Neural crest cell (in vitro differentiated cells): ENCODE results near the gene HOXB4. TPM values are rescaled to one million over a fixed set of nuclear protein-coding genes. Genes with fewer than 3 reads are reported as not detected.

Source experiments
- DNase-seq: peaks from one replicate; pipeline ENCODE4 v3.0.0; 2021; ENCODE audit warnings: low read depth, mixed read lengths, low spot score
- H3K27ac Mint-ChIP-seq: one replicate; pipeline ENCODE4 v1.8.0; 2021; ENCODE audit warnings: mild to moderate bottlenecking, mixed read lengths; ENCODE audit not compliant: unreplicated experiment
- H3K27me3 Mint-ChIP-seq: 2 replicates; pipeline ENCODE4 v1.8.0; 2021; ENCODE audit warnings: low read depth, mild to moderate bottlenecking, mixed read lengths
- H3K36me3 Mint-ChIP-seq: 2 replicates; pipeline ENCODE4 v1.8.0; 2021; ENCODE audit warnings: low read depth, mild to moderate bottlenecking, mixed read lengths
- H3K4me1 Mint-ChIP-seq: 2 replicates; pipeline ENCODE4 v1.8.0; 2021; ENCODE audit warnings: mixed read lengths
- H3K4me3 Mint-ChIP-seq: one replicate; pipeline ENCODE4 v1.8.0; 2021; ENCODE audit warnings: mild to moderate bottlenecking, mixed read lengths
- H3K9me3 Mint-ChIP-seq: 2 replicates; pipeline ENCODE4 v1.8.0; 2021; ENCODE audit warnings: mixed read lengths
- total RNA-seq: library from RNA; stranded (reverse); gene quantifications from 2 replicates; pipeline ENCODE4 v1.2.1, GENCODE V29; 2021
- TF ChIP-seq, protein P1 (sequence below): fragments of 200-600 bp; sonication (generic); conservative IDR thresholded peaks from 2 replicates; pipeline ENCODE4 v1.5.0; 2021; ENCODE audit warnings: antibody characterized with exemption, mild to moderate bottlenecking

Gene HOXB4
- total RNA-seq, 1 donor from 2014 or later: 5.0 TPM

DNA sequence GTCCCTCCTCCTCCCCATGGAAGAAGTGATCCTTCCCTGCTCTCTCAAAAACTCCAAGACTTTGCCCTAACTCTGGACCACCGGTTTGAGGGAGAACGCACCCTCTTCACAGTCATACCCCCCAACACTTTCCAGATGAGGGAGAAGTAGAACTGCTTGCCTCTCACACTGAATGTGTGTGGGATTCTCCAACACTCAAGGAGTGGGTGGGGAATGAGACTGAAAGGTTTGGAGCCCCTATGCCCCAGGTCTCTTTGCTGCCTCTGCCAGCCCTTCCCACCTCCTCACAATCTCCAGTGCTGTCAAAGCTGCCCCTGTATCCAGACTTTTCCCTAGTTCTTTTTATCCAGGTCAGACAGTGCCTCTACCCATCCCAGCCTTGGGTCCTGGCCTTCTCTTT lies 11.4 kb downstream of the HOXB4 start:
- H3K27ac Mint-ChIP-seq: no peak overlapping the region
- peaks cover 22% of the 10 kb centered on the region for H3K27me3 Mint-ChIP-seq
- H3K36me3 Mint-ChIP-seq: peaks cover 2% of the 10 kb centered on the region
- peaks cover 31% of the 10 kb centered on the region for H3K4me1 Mint-ChIP-seq
- no peak for DNase-seq
- TF ChIP-seq, protein P1, sequence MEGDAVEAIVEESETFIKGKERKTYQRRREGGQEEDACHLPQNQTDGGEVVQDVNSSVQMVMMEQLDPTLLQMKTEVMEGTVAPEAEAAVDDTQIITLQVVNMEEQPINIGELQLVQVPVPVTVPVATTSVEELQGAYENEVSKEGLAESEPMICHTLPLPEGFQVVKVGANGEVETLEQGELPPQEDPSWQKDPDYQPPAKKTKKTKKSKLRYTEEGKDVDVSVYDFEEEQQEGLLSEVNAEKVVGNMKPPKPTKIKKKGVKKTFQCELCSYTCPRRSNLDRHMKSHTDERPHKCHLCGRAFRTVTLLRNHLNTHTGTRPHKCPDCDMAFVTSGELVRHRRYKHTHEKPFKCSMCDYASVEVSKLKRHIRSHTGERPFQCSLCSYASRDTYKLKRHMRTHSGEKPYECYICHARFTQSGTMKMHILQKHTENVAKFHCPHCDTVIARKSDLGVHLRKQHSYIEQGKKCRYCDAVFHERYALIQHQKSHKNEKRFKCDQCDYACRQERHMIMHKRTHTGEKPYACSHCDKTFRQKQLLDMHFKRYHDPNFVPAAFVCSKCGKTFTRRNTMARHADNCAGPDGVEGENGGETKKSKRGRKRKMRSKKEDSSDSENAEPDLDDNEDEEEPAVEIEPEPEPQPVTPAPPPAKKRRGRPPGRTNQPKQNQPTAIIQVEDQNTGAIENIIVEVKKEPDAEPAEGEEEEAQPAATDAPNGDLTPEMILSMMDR: no peak
- no peaks in the 10 kb centered on the region for H3K9me3 Mint-ChIP-seq
- H3K4me3 Mint-ChIP-seq: no peak overlapping the region

DNA sequence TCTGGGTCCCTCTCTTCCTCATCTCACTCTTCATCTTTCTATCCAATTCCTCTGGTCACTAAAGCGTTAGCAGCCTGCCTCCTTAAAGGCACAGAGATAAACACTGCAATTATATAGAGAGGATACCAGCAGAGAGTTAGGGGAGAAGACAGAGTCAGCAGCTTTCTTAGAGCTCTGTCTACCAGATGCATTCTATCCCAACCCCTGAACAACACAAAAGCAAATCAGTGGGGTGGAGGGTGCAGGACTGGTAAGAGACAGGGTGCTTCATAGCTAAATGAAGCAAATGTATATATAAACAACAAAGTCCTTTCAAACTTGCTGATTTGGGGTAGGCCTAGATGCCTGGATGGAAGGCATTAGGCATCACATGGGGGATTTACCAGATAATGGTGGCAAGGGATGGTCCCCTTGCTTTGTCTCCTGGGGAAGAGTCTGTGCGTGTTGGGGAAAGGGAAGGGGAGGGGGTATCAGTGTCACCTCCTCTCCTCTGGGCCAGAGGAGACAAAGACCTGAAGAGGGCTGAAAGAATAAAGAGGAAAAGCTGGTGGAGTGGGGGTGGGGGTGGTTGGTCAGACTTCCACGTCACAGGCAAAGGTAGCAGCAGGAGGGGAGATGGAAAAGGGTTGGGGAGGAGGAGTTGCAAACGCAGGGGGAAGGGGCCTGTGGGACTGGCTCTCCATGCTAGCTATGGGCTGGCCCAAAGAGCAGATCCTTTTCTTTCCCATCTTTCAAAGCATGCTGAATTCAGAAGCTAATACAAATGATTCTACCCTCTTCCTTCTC lies 12.0 kb downstream of the HOXB4 start:
- H3K36me3 Mint-ChIP-seq: peaks cover 2% of the 10 kb centered on the region
- TF ChIP-seq, protein P1: no peak
- H3K27ac Mint-ChIP-seq: no peak overlapping the region
- no peak for DNase-seq
- no peaks in the 10 kb centered on the region for H3K9me3 Mint-ChIP-seq
- peaks cover 28% of the 10 kb centered on the region for H3K27me3 Mint-ChIP-seq
- H3K4me1 Mint-ChIP-seq: peaks cover 30% of the 10 kb centered on the region
- H3K4me3 Mint-ChIP-seq: no peak overlapping the region

GRCh38 chr17:48565022-48565554 lies 13.1 kb downstream of the HOXB4 start:
- Mint-ChIP-seq H3K4me1 (peaks cover 30% of the 10 kb centered on the region), H3K4me3 (no peak overlapping the region), H3K27ac (peak overlapping the region; percentile 69), H3K27me3 (peaks cover 39% of the 10 kb centered on the region), H3K9me3 (no peaks in the 10 kb centered on the region), H3K36me3 (peaks cover 2% of the 10 kb centered on the region)
- DNase-seq: no peak
- TF ChIP-seq, protein P1: no peak

- TF ChIP-seq, protein P1: no peak
- H3K27me3 Mint-ChIP-seq: peaks cover 46% of the 10 kb centered on the region
- H3K4me3 Mint-ChIP-seq: no peak overlapping the region
- peak overlapping the region; percentile 69 for H3K27ac Mint-ChIP-seq
- peaks cover 30% of the 10 kb centered on the region for H3K4me1 Mint-ChIP-seq
- peaks cover 2% of the 10 kb centered on the region for H3K36me3 Mint-ChIP-seq
- no peaks in the 10 kb centered on the region for H3K9me3 Mint-ChIP-seq
- DNase-seq: no peak
Measured at GRCh38 chr17:48564188-48565021, 13.7 kb downstream of the HOXB4 start.

- TF ChIP-seq, protein P1: no peak
- no peak overlapping the region for H3K27ac Mint-ChIP-seq
- peak overlapping the region; percentile 78 for H3K4me3 Mint-ChIP-seq
- H3K27me3 Mint-ChIP-seq: peaks cover 51% of the 10 kb centered on the region
- H3K4me1 Mint-ChIP-seq: peaks cover 29% of the 10 kb centered on the region
- DNase-seq: no peak
- no peaks in the 10 kb centered on the region for H3K9me3 Mint-ChIP-seq
- H3K36me3 Mint-ChIP-seq: peaks cover 2% of the 10 kb centered on the region
Measured at GRCh38 chr17:48563867-48564187, 14.3 kb downstream of the HOXB4 start.
